Natural killer cell (primary cell): ENCODE measurements around the gene SDHAF3. TPM values are rescaled to one million over a fixed set of nuclear protein-coding genes. Genes with fewer than 3 reads are reported as not detected.
A peak's percentile ranks its signal among the peaks of the same experiment; 100 is the strongest.
"Not testable (repeated sequence)": the region's sequence is repeated elsewhere in the genome, so short reads cannot be mapped to it uniquely, and the experiment has no call there.

Experiments
- ATAC-seq, 3 donors: fragments of 150-1000 bp in 2 of 3; fragments of 200-7000 bp in 1 of 3; cut with Tn5 transposase; 1 replicate in 1 of 3; 2 replicates in 2 of 3; pipeline ENCODE4 v1.10.0; 2021; ENCODE audit warnings: mild to moderate bottlenecking in 2 of 3, moderate library complexity in 2 of 3
- DNase-seq, 2 donors: peaks; one replicate each; pipeline versions ENCODE4 v3.0.0 to v3.0.0-alpha.2; 2013 to 2021; ENCODE audit warnings: mixed read lengths in 1 of 2
- H3K27ac ChIP-seq: one replicate; pipeline ENCODE4 v1.5.1; 2013; ENCODE audit warnings: mild to moderate bottlenecking, low read length
- H3K27me3 ChIP-seq: one replicate; pipeline ENCODE4 v1.6.1; 2013; ENCODE audit warnings: low read length; ENCODE audit not compliant: control insufficient read depth, insufficient read depth
- H3K36me3 ChIP-seq: one replicate; pipeline ENCODE4 v1.6.1; 2013; ENCODE audit warnings: low read length; ENCODE audit not compliant: control insufficient read depth, insufficient read depth
- H3K4me1 ChIP-seq: one replicate; pipeline ENCODE4 v1.6.1; 2013; ENCODE audit warnings: low read length; ENCODE audit not compliant: control insufficient read depth, insufficient read depth
- H3K4me3 ChIP-seq: one replicate; pipeline ENCODE4 v1.5.1; 2013; ENCODE audit warnings: low read length
- H3K9me3 ChIP-seq: one replicate; pipeline ENCODE4 v1.6.1; 2013; ENCODE audit warnings: low read length; ENCODE audit not compliant: control insufficient read depth, insufficient read depth
- H3K27ac Mint-ChIP-seq, 2 donors: one replicate each; pipeline ENCODE4 v1.8.0; 2022; ENCODE audit warnings: mild to moderate bottlenecking in 2 of 2, mixed read lengths in 2 of 2, moderate library complexity in 1 of 2
- H3K27me3 Mint-ChIP-seq, 2 donors: one replicate each; pipeline ENCODE4 v1.8.0; 2022; ENCODE audit warnings: low read depth in 2 of 2, mixed read lengths in 2 of 2
- H3K36me3 Mint-ChIP-seq: one replicate; pipeline ENCODE4 v1.8.0; 2022; ENCODE audit warnings: mixed read lengths
- H3K4me1 Mint-ChIP-seq, 2 donors: one replicate each; pipeline ENCODE4 v1.8.0; 2022; ENCODE audit warnings: mixed read lengths in 2 of 2
- H3K4me3 Mint-ChIP-seq: one replicate; pipeline ENCODE4 v1.8.0; 2022; ENCODE audit warnings: mild to moderate bottlenecking, moderate library complexity, mixed read lengths
- H3K9me3 Mint-ChIP-seq, 2 donors: one replicate each; pipeline ENCODE4 v1.8.0; 2022; ENCODE audit warnings: mixed read lengths in 2 of 2
- CTCF ChIP-seq: fragments of 200-600 bp; IDR thresholded peaks from one replicate; pipeline ENCODE4 v1.8.0; 2022; ENCODE audit warnings: antibody characterized with exemption
- WGBS: methylation state at CpG from one replicate; pipeline ENCODE4 v1.1.7; 2013; ENCODE audit warnings: missing lambda C conversion rate; ENCODE audit not compliant: insufficient coverage; 5-methylcytosine and 5-hydroxymethylcytosine counted together
- intact Hi-C: fragments of 100-400 bp; cut with micrococcal nuclease; formaldehyde crosslinking; loops from one replicate; pipeline ENCODE4 v1.14.2; 2022
- total RNA-seq, 4 donors: library from RNA; stranded (reverse); fragments of 120-200 nt in 1 of 4; gene quantifications; one replicate each; pipeline versions ENCODE4 v1.2.3 to v1.2.4, GENCODE V29; 2013 to 2022

The SDHAF3 gene
- total RNA-seq, 3 donors from 2014 or later (not counting 1 experiment from before 2014, with no cell fraction given), result 7.3 to 10.4 (median 10.1) TPM

DNA sequence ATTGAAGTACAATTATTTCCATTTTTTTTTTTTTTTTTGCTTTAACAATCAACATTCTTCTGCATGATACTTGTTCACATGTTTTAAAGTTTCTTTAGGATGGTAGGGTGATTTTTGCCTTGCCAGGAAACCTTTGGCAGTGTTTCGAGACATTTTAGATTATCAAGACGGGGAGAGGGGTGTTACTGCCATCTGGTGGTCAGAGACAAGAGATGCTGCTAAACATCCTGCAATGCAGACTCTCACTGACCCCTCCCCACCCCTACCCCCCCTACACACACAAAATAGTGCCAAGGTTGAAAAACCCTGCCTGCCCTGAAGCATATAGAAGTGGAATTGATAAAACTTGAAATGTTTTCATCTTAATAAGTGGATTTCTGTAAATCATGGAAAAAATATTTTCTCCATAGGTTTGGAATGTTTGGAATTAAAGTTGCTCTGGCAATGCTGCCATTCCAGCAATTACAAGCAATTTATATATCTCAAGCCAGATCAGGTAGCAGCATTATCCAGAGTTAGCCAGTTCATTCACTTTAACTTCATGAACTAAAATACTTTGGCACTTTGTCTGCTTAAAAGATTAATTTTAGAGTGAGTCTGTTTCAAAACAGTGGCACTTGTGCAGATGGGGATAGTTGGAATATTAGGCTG, 62.1 kb downstream of the SDHAF3 start:
- no peaks in the 10 kb centered on the region for H3K36me3 Mint-ChIP-seq
- peak; percentile 80 for TF ChIP-seq CTCF

GRCh38 chr7:97187067-97187466, 69.6 kb downstream of the SDHAF3 start:
- Histone ChIP-seq H3K9me3 (no peaks in the 10 kb centered on the region), H3K27ac (no peak overlapping the region), H3K27me3 (peaks cover 3% of the 10 kb centered on the region), H3K36me3 (no peaks in the 10 kb centered on the region), H3K4me1 (no peaks in the 10 kb centered on the region), H3K4me3 (no peak overlapping the region)
- H3K36me3 Mint-ChIP-seq, result no peaks in the 10 kb centered on the region
- ATAC-seq, result no peak
- intact Hi-C loops, result no loop called here
- H3K9me3 Mint-ChIP-seq, result no peaks in the 10 kb centered on the region
- no peak for DNase-seq
- H3K27me3 Mint-ChIP-seq, result peaks cover 5 to 19% of the 10 kb centered on the region in 2 donors
- WGBS, result 100% methylated on average over 1 of the region's 1 CpG
- no peak for TF ChIP-seq CTCF
- H3K4me1 Mint-ChIP-seq, result no peaks in the 10 kb centered on the region
- H3K4me3 Mint-ChIP-seq, result no peak overlapping the region
- no peak overlapping the region for H3K27ac Mint-ChIP-seq

More for the DNA sequence above, 62.1 kb downstream of the SDHAF3 start:
- Mint-ChIP-seq H3K4me1 (peaks cover 5 to 9% of the 10 kb centered on the region in 2 donors), H3K27me3 (no peaks in the 10 kb centered on the region), H3K9me3 (no peaks in the 10 kb centered on the region), H3K27ac (no peak overlapping the region), H3K4me3 (no peak overlapping the region)
- H3K27me3 ChIP-seq, result no peaks in the 10 kb centered on the region
- H3K4me3 ChIP-seq, result no peak overlapping the region
- no CpG with 5 or more reads among the region's 2 CpGs for WGBS
- H3K27ac ChIP-seq, result no peak overlapping the region
- intact Hi-C loops, result loop anchor here (1.0 kb wide), 1 partner anchor 75 kb away; no protein-coding TSS in a partner anchor
- no peaks in the 10 kb centered on the region for H3K4me1 ChIP-seq
- ATAC-seq, result peak; percentile 70 to 84 (median 76)
- DNase-seq, result peak in 1 of 2 donors; percentile 75
- no peaks in the 10 kb centered on the region for H3K36me3 ChIP-seq
- H3K9me3 ChIP-seq, result no peaks in the 10 kb centered on the region

- H3K36me3 ChIP-seq, DNase-seq, H3K36me3 Mint-ChIP-seq, H3K27me3 ChIP-seq, ATAC-seq, H3K4me1 ChIP-seq, H3K4me1 Mint-ChIP-seq, H3K27ac ChIP-seq, H3K4me3 ChIP-seq, H3K4me3 Mint-ChIP-seq, H3K9me3 ChIP-seq, H3K27ac Mint-ChIP-seq, H3K9me3 Mint-ChIP-seq, intact Hi-C loops: not testable (repeated sequence)
- 56% methylated on average over 2 of the region's 2 CpGs for WGBS
- H3K27me3 Mint-ChIP-seq, result peaks cover 3 to 34% of the 10 kb centered on the region in 2 donors
Observed at GRCh38 chr7:97196174-97196573, 78.7 kb downstream of the SDHAF3 start.

- Histone ChIP-seq H3K9me3 (no peaks in the 10 kb centered on the region), H3K27me3 (no peaks in the 10 kb centered on the region), H3K4me3 (no peak overlapping the region), H3K4me1 (no peaks in the 10 kb centered on the region), H3K27ac (no peak overlapping the region), H3K36me3 (no peaks in the 10 kb centered on the region)
- Mint-ChIP-seq H3K9me3 (no peaks in the 10 kb centered on the region), H3K4me1 (no peaks in the 10 kb centered on the region), H3K27ac (no peak overlapping the region), H3K27me3 (peaks cover 5 to 29% of the 10 kb centered on the region in 2 donors), H3K36me3 (no peaks in the 10 kb centered on the region), H3K4me3 (no peak overlapping the region)
- ATAC-seq, result no peak
- WGBS, result 92% methylated on average over 3 of the region's 3 CpGs
- DNase-seq, result no peak
- TF ChIP-seq CTCF, result no peak
- intact Hi-C loops, result no loop called here
Observed at GRCh38 chr7:97198596-97198995, 81.1 kb downstream of the SDHAF3 start.
